CD1c-positive myeloid dendritic cell (primary cell): ENCODE data around the gene FLRT2.
A peak's percentile ranks its signal among the peaks of the same experiment; 100 is the strongest.

Experiments used
- DNase-seq: peaks from one replicate; pipeline ENCODE4 v3.0.0-alpha.2; 2016; ENCODE audit errors: extremely low spot score

FLRT2 gene

DNA sequence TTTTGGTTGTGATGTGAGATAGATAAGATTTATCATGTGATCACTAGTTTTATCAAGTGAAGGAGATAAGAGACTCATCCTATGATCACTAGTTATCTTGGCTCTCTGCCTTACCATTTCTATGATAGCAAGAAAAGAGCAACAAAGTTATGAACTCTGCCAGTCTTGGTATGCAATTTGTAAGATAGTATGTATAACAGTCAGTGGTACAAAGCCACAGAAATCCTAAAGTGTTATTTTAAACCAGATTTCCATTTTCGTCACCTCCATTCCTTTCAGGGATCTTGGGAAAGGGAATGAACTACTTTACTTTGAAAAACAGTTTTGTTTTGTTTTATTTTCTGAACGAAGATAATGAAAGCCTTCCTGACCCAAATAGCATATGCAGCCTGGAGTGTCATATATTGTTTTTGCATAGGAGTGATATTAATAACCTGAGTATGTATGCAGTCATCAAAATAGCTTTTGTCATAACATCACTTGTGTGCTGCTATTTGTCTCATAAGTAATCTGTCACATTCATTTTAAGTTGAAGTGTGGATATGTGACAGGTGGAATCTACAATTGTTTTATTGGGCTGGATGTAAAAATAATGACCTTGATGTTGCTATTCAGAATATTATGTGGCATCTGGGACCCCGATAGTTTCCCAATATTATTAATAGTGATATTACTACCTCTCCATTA is 35.0 kb downstream of the FLRT2 start:
- no peak for DNase-seq

DNA sequence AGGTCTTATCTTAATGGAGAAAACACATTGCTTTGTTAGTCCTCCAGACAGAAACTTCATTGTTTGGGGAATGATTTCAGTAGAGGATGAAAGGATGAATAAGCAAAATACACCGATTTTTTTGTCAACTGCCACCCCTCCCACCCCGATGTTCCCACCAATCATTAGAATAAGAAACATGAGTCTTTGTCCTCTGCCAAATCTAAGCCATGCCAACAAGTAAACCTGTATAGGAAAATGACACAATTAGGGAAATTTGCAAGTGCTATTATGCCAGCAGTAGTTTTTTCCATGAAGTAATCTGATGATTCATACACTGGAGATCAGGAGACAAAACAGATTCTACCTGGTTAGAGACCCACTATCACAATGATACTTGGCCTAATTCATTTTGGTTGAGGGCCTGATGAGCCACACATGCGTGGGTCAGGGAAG is 35.9 kb downstream of the FLRT2 start:
- no peak for DNase-seq

DNA sequence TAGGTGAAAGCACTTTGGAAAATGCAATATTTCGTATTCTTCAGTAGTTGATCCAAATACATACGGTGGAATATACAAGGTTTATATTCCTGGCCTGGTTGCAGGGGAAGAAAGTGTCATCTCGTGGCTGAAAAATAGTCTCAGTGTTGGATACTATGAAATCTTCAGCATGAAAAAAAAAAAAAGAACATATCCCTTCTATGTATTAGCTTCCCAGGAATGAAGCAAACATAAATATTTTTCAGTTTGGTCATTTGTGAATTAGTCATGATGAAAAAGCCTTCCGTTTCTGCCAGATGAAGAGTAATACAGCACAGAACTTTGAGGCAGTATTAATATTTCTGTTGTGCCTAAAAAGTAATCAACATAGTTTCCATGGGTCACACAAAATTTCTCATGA is 36.7 kb downstream of the FLRT2 start:
- no peak for DNase-seq

DNA sequence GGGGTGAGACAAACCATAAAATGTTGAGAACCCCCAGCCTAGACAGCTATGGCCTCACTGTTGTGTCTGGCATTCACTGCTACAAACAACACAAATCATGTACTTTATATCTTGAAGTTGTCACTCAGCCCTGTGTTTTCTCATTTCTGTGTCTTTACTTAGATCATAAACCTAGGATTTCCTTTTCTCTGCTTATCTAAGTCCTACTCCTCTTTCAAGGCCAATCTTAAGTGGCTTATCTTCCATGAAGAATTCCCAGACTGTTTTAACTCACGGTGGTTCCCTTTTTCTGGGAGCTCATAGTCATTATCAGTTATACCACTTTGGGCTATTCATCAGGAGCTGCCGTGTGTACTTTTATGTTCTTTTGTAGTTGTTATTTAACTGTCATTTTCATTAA is 42.1 kb downstream of the FLRT2 start:
- DNase-seq = no peak

DNA sequence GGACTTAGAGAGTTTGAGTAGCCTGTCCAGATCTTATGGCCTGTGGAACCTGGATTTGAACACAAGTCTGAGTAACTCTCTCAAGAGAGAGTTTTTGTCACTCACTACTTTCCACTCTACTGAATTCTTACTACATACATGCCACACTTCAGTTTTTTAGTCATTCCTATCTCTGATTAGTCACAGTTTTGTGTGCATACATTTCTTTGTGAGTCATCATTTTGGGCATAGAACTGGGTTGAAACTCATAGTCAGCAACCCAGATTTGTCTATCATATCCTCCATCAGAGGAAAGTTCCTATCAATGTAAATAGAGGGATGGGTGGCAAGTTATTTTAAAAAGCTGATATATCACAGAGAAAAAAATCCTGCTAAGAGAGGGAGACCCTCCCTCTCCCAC is 42.9 kb downstream of the FLRT2 start:
- DNase-seq = peak; percentile 40

DNA sequence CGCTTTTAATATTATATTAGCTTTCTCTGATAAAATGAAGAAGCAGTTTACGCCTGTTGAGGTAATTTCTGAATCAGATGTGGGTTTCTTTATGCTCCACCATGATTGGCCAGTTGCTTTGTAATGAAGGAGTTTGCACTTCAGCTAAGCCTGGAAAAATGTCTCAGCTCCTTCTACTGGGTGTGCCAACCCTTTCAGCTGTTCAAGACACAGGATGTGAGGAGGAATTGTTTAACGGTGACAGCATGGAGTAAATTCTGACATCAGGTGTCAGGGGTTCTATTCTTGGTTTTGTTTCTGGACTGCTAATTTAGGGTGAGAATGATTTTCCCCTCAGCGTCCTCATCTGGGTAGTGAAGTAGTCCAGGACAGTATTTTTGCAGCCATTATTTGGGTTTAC is 43.5 kb downstream of the FLRT2 start:
- no peak for DNase-seq

DNA sequence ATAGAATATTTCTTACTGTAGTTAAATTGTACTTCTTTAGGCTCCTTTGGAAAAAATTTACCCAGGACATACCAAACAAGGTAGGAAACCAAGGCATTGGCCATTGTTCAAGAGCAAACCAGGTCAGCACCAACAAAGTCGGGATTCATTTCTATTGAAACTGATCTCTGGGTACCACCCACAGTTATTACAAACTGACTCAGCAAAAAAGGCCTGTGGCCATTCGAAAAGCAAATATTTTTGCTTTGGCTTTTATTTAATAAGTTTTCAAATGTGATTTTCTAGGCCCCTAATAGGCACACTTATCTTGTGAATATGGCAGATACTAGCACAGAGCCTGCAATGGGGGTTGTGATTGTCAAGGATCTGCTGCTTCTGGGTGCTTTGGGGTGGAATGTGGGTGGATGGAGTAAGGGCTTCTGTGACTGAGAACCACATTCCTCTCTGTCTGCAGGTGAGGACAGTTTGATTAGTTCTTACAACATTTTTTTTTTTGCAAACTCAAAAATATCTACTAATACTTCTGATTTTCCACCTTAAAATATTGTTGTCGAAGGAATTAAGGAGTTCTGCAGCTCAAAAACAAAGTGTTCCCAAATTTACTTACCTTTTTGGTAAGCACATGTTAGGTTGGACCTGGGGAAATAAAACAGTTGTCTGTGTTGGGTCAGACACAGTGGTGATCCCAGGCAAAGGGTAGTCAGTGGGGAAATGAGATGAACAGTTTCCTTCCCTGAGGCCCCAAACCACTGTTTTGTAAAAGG is 45.1 kb downstream of the FLRT2 start:
- no peak for DNase-seq

DNA sequence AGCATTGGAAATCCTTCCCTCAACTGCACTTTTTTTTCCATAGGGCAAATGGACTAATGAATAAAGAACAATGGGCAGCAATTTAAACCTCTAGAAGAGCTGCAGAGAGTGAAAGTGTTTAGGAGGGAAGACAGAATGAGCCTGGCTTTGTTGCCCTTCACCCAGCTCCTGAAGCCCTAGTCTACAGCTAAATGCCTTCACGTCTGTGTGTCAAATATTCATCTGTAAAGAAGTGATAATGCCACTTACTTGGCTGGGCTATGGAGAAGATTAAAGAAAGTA is 45.6 kb downstream of the FLRT2 start:
- DNase-seq = no peak

DNA sequence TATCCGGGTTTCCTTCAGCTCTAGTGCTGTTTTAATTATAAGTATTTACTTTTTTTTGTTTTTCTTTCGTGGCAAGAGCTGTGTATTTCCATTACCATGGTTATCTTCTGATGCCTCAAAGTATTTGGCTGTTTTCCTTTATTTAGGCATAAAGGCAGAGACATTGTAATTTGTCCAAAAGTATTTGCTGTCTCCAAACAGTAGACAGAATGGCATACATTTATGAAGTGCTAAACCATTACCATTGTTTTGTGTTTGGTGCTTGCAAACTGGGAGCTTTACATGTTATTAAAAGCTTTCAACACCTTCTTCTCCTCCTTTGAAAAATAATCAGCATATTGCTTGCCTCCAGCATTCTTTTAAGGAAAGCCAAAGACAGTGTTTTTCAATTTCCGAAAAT is 46.3 kb downstream of the FLRT2 start:
- DNase-seq = no peak

DNA sequence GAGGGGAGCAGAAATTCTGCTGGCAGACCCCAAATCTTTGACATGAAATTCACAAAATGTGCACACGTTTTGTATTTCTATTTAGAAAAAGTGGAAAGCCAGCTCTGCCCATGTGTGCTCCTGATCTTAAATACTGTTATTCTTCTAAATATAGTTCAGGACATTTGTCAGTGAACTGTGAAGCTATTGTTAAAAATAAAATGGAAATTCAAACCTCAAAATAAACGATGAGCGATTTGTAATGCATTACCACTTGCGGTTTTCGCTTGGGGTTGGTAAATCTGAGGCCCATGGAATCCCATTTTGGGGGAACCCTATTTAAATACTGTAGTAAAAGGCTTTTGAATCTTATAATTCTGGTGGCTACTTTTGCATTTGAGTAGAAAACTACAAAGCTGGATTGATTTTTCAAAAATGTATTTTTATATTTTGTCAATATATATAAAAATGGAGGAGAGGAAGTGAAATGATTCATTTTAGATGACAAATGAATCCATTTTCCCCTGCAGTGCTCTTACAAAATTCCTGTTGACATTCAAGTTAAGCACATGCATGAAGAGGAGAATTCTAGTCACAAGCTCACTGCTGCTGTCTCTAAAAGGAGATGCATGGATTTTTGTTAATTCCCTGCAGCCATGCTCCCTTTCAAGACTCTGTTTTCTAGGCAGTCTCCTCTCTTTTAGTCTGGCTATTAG is 47.1 kb downstream of the FLRT2 start:
- DNase-seq = no peak

DNA sequence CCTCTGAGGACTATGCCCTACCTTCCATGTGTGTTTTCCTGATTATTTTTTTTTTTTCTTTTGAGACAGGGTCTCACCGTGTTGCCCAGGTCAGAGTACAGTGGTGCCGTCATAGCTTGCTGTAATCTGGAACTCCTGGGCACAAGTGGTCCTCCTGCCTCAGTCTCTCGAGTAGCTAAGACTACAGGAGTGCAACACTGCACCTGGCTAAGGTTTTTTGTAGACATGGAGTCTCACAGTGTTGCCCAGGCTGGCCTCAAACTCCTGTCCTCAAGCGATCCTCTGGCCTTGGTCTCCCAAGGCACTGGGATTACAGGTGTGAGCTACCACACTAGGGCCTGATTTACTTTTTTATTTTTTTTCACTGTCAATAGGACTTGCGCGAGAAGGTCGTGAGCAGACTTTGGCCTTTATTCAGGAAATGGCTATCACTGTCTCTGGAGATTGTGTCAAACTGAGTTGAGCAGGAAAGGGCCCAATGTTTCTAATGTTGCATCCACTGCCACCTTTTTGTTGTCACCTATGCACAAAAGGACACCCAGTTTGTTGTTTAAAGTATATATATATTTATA is 47.7 kb downstream of the FLRT2 start:
- no peak for DNase-seq

DNA sequence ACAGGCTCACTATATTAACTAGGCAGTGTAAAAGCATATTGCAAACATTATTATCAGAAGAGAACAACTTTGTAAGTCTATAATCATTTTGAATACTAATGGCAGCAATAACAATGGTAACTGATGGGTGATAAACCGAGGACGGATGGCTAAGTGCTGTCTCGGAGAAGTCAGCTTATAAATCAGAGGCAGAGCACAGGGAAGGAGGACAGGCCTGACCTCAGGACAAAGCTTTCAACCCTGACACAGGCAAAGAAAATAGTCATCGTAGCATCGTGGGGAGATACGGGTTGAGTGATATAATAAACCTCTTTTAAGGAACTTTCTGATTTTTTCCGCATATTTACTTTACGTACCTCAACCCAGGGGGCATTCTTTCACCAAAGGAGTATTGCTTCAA is 48.4 kb downstream of the FLRT2 start:
- no peak for DNase-seq

DNA sequence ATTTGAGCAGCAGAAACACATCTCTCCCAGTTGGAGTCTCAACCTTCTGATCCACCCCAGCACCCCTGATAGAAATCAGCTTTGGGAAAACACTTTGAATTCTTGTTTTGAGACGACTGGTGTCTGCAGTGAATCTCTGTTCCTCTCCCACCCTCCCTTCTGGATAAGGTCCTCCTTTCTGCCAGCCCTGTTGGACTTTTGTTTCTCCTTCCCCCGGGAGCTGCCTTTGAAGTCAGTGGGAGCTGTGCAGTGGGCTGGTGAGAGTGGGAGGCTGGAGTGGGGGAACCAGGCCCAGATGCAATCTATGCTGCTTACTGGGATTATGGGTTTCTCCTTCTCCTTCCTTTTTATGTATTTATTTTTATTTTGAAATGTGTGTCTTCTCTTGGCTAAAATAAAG is 49.0 kb downstream of the FLRT2 start:
- DNase-seq = no peak

DNA sequence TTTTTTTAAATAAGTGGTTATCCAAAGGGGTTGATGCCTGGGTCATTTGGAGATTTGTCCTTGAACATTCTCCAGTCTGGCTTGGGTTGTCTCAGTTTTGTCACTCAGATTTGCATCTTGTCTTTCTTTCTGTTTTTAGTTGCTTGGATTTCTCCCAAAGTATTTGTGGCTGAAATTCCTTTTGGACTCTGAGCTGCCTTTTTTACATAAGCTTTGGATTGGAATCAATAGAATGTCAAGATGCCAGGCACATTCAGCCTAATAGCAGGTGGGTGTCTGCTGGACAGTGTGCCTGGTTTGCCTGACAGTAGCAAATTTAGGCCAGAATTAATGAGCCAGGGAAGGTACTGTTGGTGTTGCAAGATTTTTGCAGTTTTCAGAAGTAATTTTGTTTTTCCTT is 50.0 kb downstream of the FLRT2 start:
- no peak for DNase-seq

DNA sequence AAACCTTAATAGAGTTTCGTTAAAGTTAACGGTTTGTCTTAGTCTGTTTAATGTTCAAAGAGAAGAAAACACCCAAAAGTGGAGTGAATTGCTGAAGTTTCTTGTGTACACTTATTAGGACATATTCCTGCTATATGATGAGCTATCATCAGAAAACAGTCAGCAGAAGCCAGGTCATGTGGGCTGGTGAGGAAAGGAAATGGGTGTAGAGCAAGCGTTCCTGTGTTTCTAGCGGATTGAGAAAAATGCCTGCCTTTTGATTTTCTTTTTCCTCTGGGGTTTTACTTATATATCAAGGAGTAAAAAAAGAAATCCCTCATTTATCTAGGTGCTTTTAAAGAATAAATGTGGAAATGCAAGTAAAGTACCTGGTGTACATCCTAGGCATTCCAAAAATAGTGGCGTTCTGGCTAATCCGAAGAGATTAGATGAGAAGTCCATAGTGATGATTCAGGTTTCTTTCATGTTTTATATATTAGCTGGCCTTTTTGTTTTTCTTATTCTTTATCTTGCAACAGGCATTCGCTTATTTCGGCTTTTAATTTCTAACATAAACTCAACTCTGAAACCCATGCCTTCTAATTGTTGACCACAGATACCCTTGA is 50.7 kb downstream of the FLRT2 start:
- DNase-seq = no peak

DNA sequence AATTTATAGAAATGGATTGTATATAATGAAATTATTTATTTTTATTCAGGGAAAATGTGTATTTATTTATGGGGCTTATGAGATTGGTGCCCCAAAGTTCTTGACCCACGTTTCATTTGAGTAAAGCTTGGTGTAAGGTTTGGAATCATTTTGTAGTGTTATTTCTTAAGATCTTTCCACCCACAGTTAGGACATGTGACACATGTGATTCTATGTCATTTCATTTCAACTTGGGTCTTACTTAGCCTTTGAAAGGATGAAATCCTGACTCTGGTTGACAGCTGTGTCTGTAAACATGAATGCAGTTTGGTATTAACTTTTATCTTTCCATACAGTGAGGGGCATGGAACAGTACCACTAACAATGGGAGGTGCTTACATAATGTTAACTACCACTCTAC is 51.7 kb downstream of the FLRT2 start:
- DNase-seq = no peak

DNA sequence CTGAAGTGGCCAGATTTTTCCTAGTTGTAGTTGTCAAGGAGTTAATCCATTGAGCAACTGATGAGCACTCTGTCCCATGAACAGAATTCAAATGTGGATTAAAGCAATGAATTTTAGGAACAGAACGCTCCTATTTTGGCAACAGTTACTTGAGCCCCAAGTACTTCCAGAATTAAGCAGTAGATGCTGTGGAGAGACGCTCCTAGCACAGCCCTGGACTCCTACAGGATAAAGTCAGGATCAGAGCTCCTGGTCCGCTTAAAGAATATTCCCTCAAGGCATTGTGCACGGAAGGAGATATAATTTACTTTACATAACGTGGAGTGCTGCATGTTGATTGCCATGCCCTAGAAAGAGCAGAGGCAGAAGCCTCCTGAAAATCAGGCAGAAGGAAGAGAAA is 53.4 kb downstream of the FLRT2 start:
- no peak for DNase-seq

DNA sequence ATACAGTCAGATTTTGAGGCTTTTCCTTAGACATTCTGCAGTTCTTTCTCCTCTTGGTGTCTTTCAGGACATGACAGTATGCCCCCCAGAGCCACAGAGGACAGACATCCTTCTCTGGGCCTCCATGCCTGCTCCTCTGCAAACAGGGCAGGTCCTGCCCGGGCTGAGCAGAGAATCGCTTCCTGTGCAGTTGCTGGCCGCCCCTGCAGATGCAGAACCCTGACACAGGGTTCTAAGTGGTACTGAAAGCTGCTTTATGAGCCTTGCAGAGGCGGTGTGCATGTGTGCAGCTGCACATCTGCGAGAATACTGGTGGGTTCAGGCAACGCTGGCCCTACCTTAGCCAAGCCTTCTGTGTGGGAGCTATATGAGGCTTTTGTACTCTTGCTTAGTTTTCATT is 54.5 kb downstream of the FLRT2 start:
- DNase-seq = no peak

DNA sequence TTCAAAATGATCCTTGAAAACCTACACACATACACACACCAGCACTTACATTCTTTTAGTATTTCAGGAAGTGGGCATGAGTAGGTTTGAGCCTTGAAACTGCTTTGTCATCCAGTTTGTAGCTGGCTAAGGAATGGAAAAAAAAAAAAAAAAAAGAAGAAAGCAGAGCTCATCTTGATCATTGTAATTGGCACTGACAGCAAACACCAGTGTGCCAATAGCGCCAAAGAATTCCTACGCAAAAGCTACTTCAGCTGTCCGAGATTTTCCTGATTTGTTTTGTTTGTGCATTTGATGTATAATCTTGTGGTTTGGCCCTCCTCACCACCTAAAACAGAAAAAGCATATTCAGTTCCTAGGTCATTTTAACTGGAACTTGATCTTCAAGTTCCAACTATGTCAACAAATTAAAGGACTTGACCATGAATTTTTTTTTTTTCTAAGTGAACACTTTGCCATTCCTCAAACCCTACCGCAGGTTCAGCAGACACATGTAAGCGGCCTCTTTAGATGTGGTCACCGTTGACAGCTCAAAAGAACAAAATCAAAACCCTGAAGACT is 57.3 kb downstream of the FLRT2 start:
- DNase-seq = peak; percentile 83

DNA sequence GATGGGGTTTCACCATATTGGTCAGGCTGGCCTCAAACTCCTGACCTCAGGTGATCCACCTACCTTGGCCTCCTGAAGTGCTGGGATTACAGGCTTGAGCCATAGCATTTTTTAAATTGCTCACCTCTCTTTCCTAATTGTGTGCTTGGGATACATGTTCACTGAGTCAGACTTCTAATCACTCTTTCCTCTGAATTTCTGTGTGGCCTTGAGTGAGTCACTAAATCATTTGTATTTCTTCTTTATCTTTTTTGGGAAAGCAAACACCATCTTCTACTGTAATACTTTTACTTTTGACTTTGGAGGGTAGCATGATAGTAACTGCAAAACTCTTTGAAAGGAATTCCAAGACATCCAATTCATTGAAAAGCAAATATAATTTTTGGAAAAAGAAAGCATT is 60.8 kb downstream of the FLRT2 start:
- DNase-seq = no peak

DNA sequence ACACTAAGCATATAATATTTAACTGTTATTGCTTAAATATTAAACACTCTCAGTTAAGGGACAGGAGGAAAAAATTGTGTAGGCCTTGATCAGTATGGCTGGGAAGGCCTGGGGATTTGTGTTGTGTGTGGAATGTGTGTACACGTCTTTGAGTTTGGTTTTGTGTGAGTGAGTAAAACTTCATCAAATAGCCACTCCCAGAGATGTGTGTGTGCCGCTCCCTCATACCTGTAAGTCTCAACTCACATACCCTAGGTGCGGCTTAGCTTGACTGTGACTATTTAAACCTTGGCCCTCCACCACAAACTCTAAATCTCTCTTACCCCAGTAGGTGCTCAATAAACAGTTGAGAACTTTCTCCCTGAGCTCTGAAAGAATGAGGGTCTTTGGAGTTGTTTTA is 64.3 kb downstream of the FLRT2 start:
- no peak for DNase-seq

DNA sequence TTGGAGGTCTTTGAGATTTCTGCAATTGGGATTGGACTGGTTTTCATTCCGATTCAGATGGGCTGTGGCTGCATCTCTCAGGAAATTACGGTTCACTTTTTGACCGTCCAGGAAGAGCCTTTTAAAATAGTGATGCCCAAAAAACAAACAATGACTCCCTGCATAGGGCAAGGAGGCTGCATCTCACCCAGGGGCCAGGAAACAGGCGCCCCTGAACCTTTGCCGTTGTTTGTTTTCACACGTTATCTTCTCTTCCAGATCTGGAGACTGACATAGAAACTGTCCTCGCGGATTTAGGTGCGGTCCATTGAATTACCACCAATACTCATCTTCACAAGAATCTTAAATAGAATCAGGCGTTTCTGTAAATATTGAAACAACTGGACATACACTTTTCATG is 66.0 kb downstream of the FLRT2 start:
- no peak for DNase-seq
